Natural killer cell (primary cell): Measurements from ENCODE around the gene GLOD4. TPM values are rescaled to one million over a fixed set of nuclear protein-coding genes. Genes with fewer than 3 reads are reported as not detected.

ENCODE experiments used
- ATAC-seq, 3 donors: fragments of 150-1000 bp in 2 of 3; fragments of 200-7000 bp in 1 of 3; cut with Tn5 transposase; 1 replicate in 1 of 3; 2 replicates in 2 of 3; pipeline ENCODE4 v1.10.0; 2021; ENCODE audit warnings: mild to moderate bottlenecking in 2 of 3, moderate library complexity in 2 of 3
- DNase-seq, 2 donors: peaks; one replicate each; pipeline versions ENCODE4 v3.0.0 to v3.0.0-alpha.2; 2013 to 2021; ENCODE audit warnings: mixed read lengths in 1 of 2
- H3K27ac ChIP-seq: one replicate; pipeline ENCODE4 v1.5.1; 2013; ENCODE audit warnings: mild to moderate bottlenecking, low read length
- H3K27me3 ChIP-seq: one replicate; pipeline ENCODE4 v1.6.1; 2013; ENCODE audit warnings: low read length; ENCODE audit not compliant: control insufficient read depth, insufficient read depth
- H3K36me3 ChIP-seq: one replicate; pipeline ENCODE4 v1.6.1; 2013; ENCODE audit warnings: low read length; ENCODE audit not compliant: control insufficient read depth, insufficient read depth
- H3K4me1 ChIP-seq: one replicate; pipeline ENCODE4 v1.6.1; 2013; ENCODE audit warnings: low read length; ENCODE audit not compliant: control insufficient read depth, insufficient read depth
- H3K4me3 ChIP-seq: one replicate; pipeline ENCODE4 v1.5.1; 2013; ENCODE audit warnings: low read length
- H3K9me3 ChIP-seq: one replicate; pipeline ENCODE4 v1.6.1; 2013; ENCODE audit warnings: low read length; ENCODE audit not compliant: control insufficient read depth, insufficient read depth
- H3K27ac Mint-ChIP-seq, 2 donors: one replicate each; pipeline ENCODE4 v1.8.0; 2022; ENCODE audit warnings: mild to moderate bottlenecking in 2 of 2, mixed read lengths in 2 of 2, moderate library complexity in 1 of 2
- H3K27me3 Mint-ChIP-seq, 2 donors: one replicate each; pipeline ENCODE4 v1.8.0; 2022; ENCODE audit warnings: low read depth in 2 of 2, mixed read lengths in 2 of 2
- H3K36me3 Mint-ChIP-seq: one replicate; pipeline ENCODE4 v1.8.0; 2022; ENCODE audit warnings: mixed read lengths
- H3K4me1 Mint-ChIP-seq, 2 donors: one replicate each; pipeline ENCODE4 v1.8.0; 2022; ENCODE audit warnings: mixed read lengths in 2 of 2
- H3K4me3 Mint-ChIP-seq: one replicate; pipeline ENCODE4 v1.8.0; 2022; ENCODE audit warnings: mild to moderate bottlenecking, moderate library complexity, mixed read lengths
- H3K9me3 Mint-ChIP-seq, 2 donors: one replicate each; pipeline ENCODE4 v1.8.0; 2022; ENCODE audit warnings: mixed read lengths in 2 of 2
- CTCF ChIP-seq: fragments of 200-600 bp; IDR thresholded peaks from one replicate; pipeline ENCODE4 v1.8.0; 2022; ENCODE audit warnings: antibody characterized with exemption
- WGBS: methylation state at CpG from one replicate; pipeline ENCODE4 v1.1.7; 2013; ENCODE audit warnings: missing lambda C conversion rate; ENCODE audit not compliant: insufficient coverage; 5-methylcytosine and 5-hydroxymethylcytosine counted together
- intact Hi-C: fragments of 100-400 bp; cut with micrococcal nuclease; formaldehyde crosslinking; loops from one replicate; pipeline ENCODE4 v1.14.2; 2022
- total RNA-seq, 4 donors: library from RNA; stranded (reverse); fragments of 120-200 nt in 1 of 4; gene quantifications; one replicate each; pipeline versions ENCODE4 v1.2.3 to v1.2.4, GENCODE V29; 2013 to 2022

Gene GLOD4
- total RNA-seq, 3 donors from 2014 or later (not counting 1 experiment from before 2014, with no cell fraction given) = 62.5 to 67.1 (median 63.5) TPM

GRCh38 chr17:823501-823902 lies 41.4 kb upstream of the GLOD4 start:
- ATAC-seq (no peak), DNase-seq (no peak)
- Mint-ChIP-seq H3K27ac (no peak overlapping the region), H3K4me3 (no peak overlapping the region), H3K4me1 (no peaks in the 10 kb centered on the region), H3K36me3 (no peaks in the 10 kb centered on the region), H3K27me3 (no peaks in the 10 kb centered on the region), H3K9me3 (no peaks in the 10 kb centered on the region)
- Histone ChIP-seq H3K4me1 (no peaks in the 10 kb centered on the region), H3K9me3 (no peaks in the 10 kb centered on the region), H3K27ac (no peak overlapping the region), H3K27me3 (no peaks in the 10 kb centered on the region), H3K36me3 (no peaks in the 10 kb centered on the region), H3K4me3 (no peak overlapping the region)
- intact Hi-C loops = no loop called here
- WGBS = 79% methylated on average over 9 of the region's 9 CpGs
- TF ChIP-seq CTCF = no peak

- Mint-ChIP-seq H3K36me3 (no peaks in the 10 kb centered on the region), H3K27ac (no peak overlapping the region), H3K4me3 (no peak overlapping the region), H3K9me3 (no peaks in the 10 kb centered on the region), H3K4me1 (no peaks in the 10 kb centered on the region), H3K27me3 (no peaks in the 10 kb centered on the region)
- no peak for TF ChIP-seq CTCF
- DNase-seq (no peak), ATAC-seq (no peak)
- H3K9me3 ChIP-seq = no peaks in the 10 kb centered on the region
- no peaks in the 10 kb centered on the region for H3K27me3 ChIP-seq
- intact Hi-C loops = no loop called here
- H3K4me1 ChIP-seq = no peaks in the 10 kb centered on the region
- H3K4me3 ChIP-seq = no peak overlapping the region
- H3K36me3 ChIP-seq = no peaks in the 10 kb centered on the region
- 97% methylated on average over 19 of the region's 19 CpGs for WGBS
- no peak overlapping the region for H3K27ac ChIP-seq
Observed at GRCh38 chr17:819251-819650, 37.2 kb upstream of the GLOD4 start.

GRCh38 chr17:814371-814770 lies 32.3 kb upstream of the GLOD4 start:
- Mint-ChIP-seq H3K27me3 (peaks cover 0 to 6% of the 10 kb centered on the region in 2 donors), H3K27ac (no peak overlapping the region), H3K36me3 (no peaks in the 10 kb centered on the region), H3K4me3 (no peak overlapping the region), H3K9me3 (no peaks in the 10 kb centered on the region), H3K4me1 (no peaks in the 10 kb centered on the region)
- Histone ChIP-seq H3K36me3 (no peaks in the 10 kb centered on the region), H3K4me1 (no peaks in the 10 kb centered on the region), H3K27ac (no peak overlapping the region), H3K27me3 (no peaks in the 10 kb centered on the region), H3K9me3 (no peaks in the 10 kb centered on the region), H3K4me3 (no peak overlapping the region)
- TF ChIP-seq CTCF = no peak
- ATAC-seq (no peak), DNase-seq (no peak)
- intact Hi-C loops = no loop called here
- 93% methylated on average over 20 of the region's 20 CpGs for WGBS

- Histone ChIP-seq H3K36me3 (no peaks in the 10 kb centered on the region), H3K4me3 (no peak overlapping the region), H3K4me1 (no peaks in the 10 kb centered on the region), H3K27me3 (no peaks in the 10 kb centered on the region), H3K9me3 (no peaks in the 10 kb centered on the region), H3K27ac (no peak overlapping the region)
- Mint-ChIP-seq H3K4me3 (no peak overlapping the region), H3K4me1 (no peaks in the 10 kb centered on the region), H3K27ac (no peak overlapping the region), H3K9me3 (no peaks in the 10 kb centered on the region), H3K27me3 (peaks cover 0 to 6% of the 10 kb centered on the region in 2 donors), H3K36me3 (no peaks in the 10 kb centered on the region)
- TF ChIP-seq CTCF = no peak
- intact Hi-C loops = no loop called here
- WGBS = 92% methylated on average over 14 of the region's 14 CpGs
- no peak for DNase-seq
- ATAC-seq = peak in 1 of 3 donors; percentile 48
Observed at GRCh38 chr17:812638-813204, 30.6 kb upstream of the GLOD4 start.
